SK-N-SH (cell line): ENCODE data around the gene RIC8B. TPM values are rescaled to one million over a fixed set of nuclear protein-coding genes. Genes with fewer than 3 reads are reported as not detected.

Experiments used
- CTCF ChIA-PET: fragments of 300-600, 350-600 bp; formaldehyde crosslinking; extraction: SDS; loops from one replicate; lab custom pipeline; 2021; lab: Yijun Ruan, JAX
- POLR2A ChIA-PET: fragments of 350-600 bp; sonication (Branson Sonifier 250); formaldehyde crosslinking; extraction: SDS; loops from one replicate; lab custom pipeline; 2020; ENCODE audit warnings: antibody characterized with exemption, inconsistent platforms; lab: Yijun Ruan, JAX
- DNase-seq: peaks from one replicate; pipeline ENCODE4 v3.0.0; 2012
- H2AFZ ChIP-seq: fragments of 200-600 bp; sonication (generic); 2 replicates; pipeline ENCODE4 v1.8.1; 2016; ENCODE audit warnings: antibody characterized with exemption, mild to moderate bottlenecking, low read depth
- H3F3A ChIP-seq: fragments of 200-600 bp; sonication (generic); replicated peaks from 2 replicates; pipeline ENCODE3; 2016; ENCODE audit warnings: antibody characterized with exemption, mild to moderate bottlenecking; ENCODE audit not compliant: insufficient read depth
- H3K27ac ChIP-seq, 2 experiments: fragments of 200-500 bp in 1 of 2; fragments of 200-600 bp in 1 of 2; sonication (Bioruptor generic) in 1 of 2; sonication (generic), shearing (Covaris generic) in 1 of 2; 2 replicates each; pipeline versions ENCODE4 v1.5.1 to v1.6.1; 2014 to 2016; ENCODE audit warnings: low read depth in 2 of 2, inconsistent platforms in 1 of 2, low read length in 1 of 2, mild to moderate bottlenecking in 1 of 2, mixed read lengths in 1 of 2
- H3K27me3 ChIP-seq: fragments of 200-600 bp; sonication (generic), shearing (Covaris generic); 2 replicates; pipeline ENCODE4 v1.6.1; 2016; ENCODE audit warnings: mixed run types; ENCODE audit not compliant: insufficient read depth
- H3K36me3 ChIP-seq, 2 experiments: fragments of 200-500 bp in 1 of 2; fragments of 200-600 bp in 1 of 2; sonication (Bioruptor generic) in 1 of 2; sonication (generic) in 1 of 2; replicated peaks in 1 of 2; 2 replicates each; pipeline versions ENCODE3 to v1.5.1; 2014 to 2016; ENCODE audit warnings: low read length in 1 of 2, mild to moderate bottlenecking in 1 of 2; ENCODE audit not compliant: insufficient read depth in 2 of 2, control insufficient read depth in 1 of 2
- H3K4me1 ChIP-seq, 2 experiments: fragments of 200-500 bp in 1 of 2; fragments of 200-600 bp in 1 of 2; sonication (Bioruptor generic) in 1 of 2; sonication (generic), shearing (Covaris generic) in 1 of 2; 2 replicates each; pipeline versions ENCODE4 v1.5.1 to v1.6.1; 2014 to 2016; ENCODE audit warnings: low read depth in 1 of 2, low read length in 1 of 2, mixed run types in 1 of 2; ENCODE audit not compliant: insufficient read depth in 2 of 2, control insufficient read depth in 1 of 2
- H3K4me2 ChIP-seq: fragments of 200-600 bp; sonication (generic), shearing (Covaris generic); 2 replicates; pipeline ENCODE4 v1.6.1; 2017; ENCODE audit warnings: mixed run types
- H3K4me3 ChIP-seq, 2 experiments: fragments of 200-500 bp in 1 of 2; fragments of 200-600 bp in 1 of 2; sonication (Bioruptor generic) in 1 of 2; sonication (generic), shearing (Covaris generic) in 1 of 2; 2 replicates each; pipeline versions ENCODE4 v1.5.1 to v1.8.1; 2014 to 2016; ENCODE audit warnings: low read depth in 2 of 2, inconsistent platforms in 1 of 2, low read length in 1 of 2, mild to moderate bottlenecking in 1 of 2, mixed read lengths in 1 of 2, moderate library complexity in 1 of 2
- H3K79me2 ChIP-seq: fragments of 200-600 bp; sonication (generic); 2 replicates; pipeline ENCODE4 v1.8.1; 2017; ENCODE audit warnings: mild to moderate bottlenecking; ENCODE audit not compliant: insufficient read depth
- H3K9ac ChIP-seq: fragments of 200-600 bp; sonication (generic); 2 replicates; pipeline ENCODE4 v1.6.1; 2017; ENCODE audit warnings: mixed run types
- H3K9me2 ChIP-seq: fragments of 200-600 bp; sonication (generic); 2 replicates; pipeline ENCODE4 v1.6.1; 2017; ENCODE audit warnings: mixed run types
- H3K9me3 ChIP-seq: fragments of 200-600 bp; sonication (generic); 2 replicates; pipeline ENCODE4 v1.6.1; 2017; ENCODE audit warnings: mixed run types, mild to moderate bottlenecking, moderate library complexity
- H4K20me1 ChIP-seq: fragments of 200-600 bp; sonication (generic); 2 replicates; pipeline ENCODE4 v1.6.1; 2017; ENCODE audit warnings: mild to moderate bottlenecking, mixed run types; ENCODE audit not compliant: insufficient read depth
- CHD2 ChIP-seq: fragments of 150-350 bp; IDR thresholded peaks from 2 replicates; pipeline ENCODE4 v1.6.1; 2018; ENCODE audit warnings: low read length; ENCODE audit not compliant: partially characterized antibody
- ELF1 ChIP-seq: IDR thresholded peaks from 2 replicates; pipeline ENCODE4 v1.4.0; 2012
- EP300 ChIP-seq, 2 experiments: IDR thresholded peaks; 2 replicates each; pipeline versions ENCODE4 v1.4.0 to v1.6.1; 2012; ENCODE audit warnings: borderline replicate concordance in 1 of 2, low read depth in 1 of 2, low read length in 1 of 2
- EZH2phosphoT487 ChIP-seq: fragments of 200-600 bp; sonication (generic); IDR thresholded peaks from 2 replicates; pipeline ENCODE4 v1.6.1; 2017; ENCODE audit warnings: low read depth, mixed run types, mild to moderate bottlenecking, antibody characterized with exemption, moderate library complexity, borderline replicate concordance
- FOXM1 ChIP-seq: IDR thresholded peaks from 2 replicates; pipeline ENCODE4 v1.4.0; 2012; ENCODE audit warnings: low read depth, mild to moderate bottlenecking
- GATA2 ChIP-seq: sonication (generic); formaldehyde crosslinking; IDR thresholded peaks from 2 replicates; pipeline ENCODE4 v1.5.0; 2020; ENCODE audit warnings: mild to moderate bottlenecking, missing genetic modification reagents
- JUND ChIP-seq: IDR thresholded peaks from 2 replicates; pipeline ENCODE4 v1.4.0; 2012
- MEF2A ChIP-seq: IDR thresholded peaks from 2 replicates; pipeline ENCODE4 v1.4.0; 2012; ENCODE audit warnings: low read depth, borderline replicate concordance
- NFIC ChIP-seq: IDR thresholded peaks from 2 replicates; pipeline ENCODE4 v1.4.0; 2012; ENCODE audit warnings: borderline replicate concordance
- NRF1 ChIP-seq: IDR thresholded peaks from 2 replicates; pipeline ENCODE4 v1.6.1; 2012; ENCODE audit warnings: low read depth, mild to moderate bottlenecking, low read length
- POLR2AphosphoS5 ChIP-seq: IDR thresholded peaks from 2 replicates; pipeline ENCODE4 v1.6.1; 2012; ENCODE audit warnings: low read depth, low read length
- RAD21 ChIP-seq: IDR thresholded peaks from 2 replicates; pipeline ENCODE4 v1.6.1; 2012; ENCODE audit warnings: mild to moderate bottlenecking, low read length
- RFX5 ChIP-seq: IDR thresholded peaks from 2 replicates; pipeline ENCODE4 v1.6.1; 2012; ENCODE audit warnings: mild to moderate bottlenecking, improper control_type of control experiment, low read length
- RXRA ChIP-seq: IDR thresholded peaks from 2 replicates; pipeline ENCODE4 v1.4.0; 2012; ENCODE audit warnings: low read depth, mild to moderate bottlenecking, borderline replicate concordance
- SIN3A ChIP-seq: IDR thresholded peaks from 2 replicates; pipeline ENCODE4 v1.6.1; 2012; ENCODE audit warnings: low read depth, mild to moderate bottlenecking, low read length, moderate library complexity, borderline replicate concordance
- TCF12 ChIP-seq: IDR thresholded peaks from 2 replicates; pipeline ENCODE4 v1.4.0; 2012
- TEAD4 ChIP-seq: IDR thresholded peaks from 2 replicates; pipeline ENCODE4 v1.4.0; 2012; ENCODE audit warnings: mild to moderate bottlenecking, borderline replicate concordance; ENCODE audit not compliant: insufficient read depth
- WGBS: methylation state at CpG from one replicate; pipeline ENCODE4 v1.1.6; 2017; ENCODE audit warnings: low lambda C conversion rate; 5-methylcytosine and 5-hydroxymethylcytosine counted together
- polyA plus RNA-seq, 3 experiments: library from polyadenylated mRNA; depleted of rRNA; stranded (reverse); fragments of >200 nt; gene quantifications; 2 replicates each; pipeline ENCODE4 v1.2.3, GENCODE V29; 2012
- TF ChIP-seq, protein P1 (sequence below): IDR thresholded peaks from 2 replicates; pipeline ENCODE4 v1.4.0; 2012; ENCODE audit warnings: low read depth, borderline replicate concordance
- TF ChIP-seq, protein P2 (sequence below): IDR thresholded peaks from 2 replicates; pipeline ENCODE4 v1.4.0; 2012; ENCODE audit warnings: low read depth, borderline replicate concordance
- TF ChIP-seq, protein P3 (sequence below): IDR thresholded peaks from 2 replicates; pipeline ENCODE4 v1.4.0; 2012; ENCODE audit warnings: low read depth

The RIC8B gene
- polyA plus RNA-seq, 1 of the 3 experiments (the other 2 are of a cell fraction): 6.2 TPM

DNA sequence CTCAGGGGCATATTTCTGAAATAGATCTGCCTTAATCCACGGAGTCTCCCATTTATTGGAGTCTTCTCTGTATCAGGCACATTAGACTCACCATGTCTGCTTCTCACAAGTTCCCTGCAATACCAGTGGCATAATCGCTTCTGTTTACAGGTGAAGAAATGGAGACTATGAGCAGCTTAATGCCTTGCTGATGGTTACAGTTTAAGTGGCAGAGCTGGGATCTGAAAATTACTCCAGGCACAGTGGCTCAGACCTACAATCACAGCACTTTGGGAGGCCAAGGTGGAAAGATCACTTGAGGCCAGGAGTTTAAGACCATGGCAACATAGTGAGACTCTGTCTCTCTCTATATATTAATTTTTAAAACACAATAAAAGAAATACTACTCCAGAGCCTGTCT, 7.3 kb upstream of the RIC8B start:
- POLR2A ChIA-PET: no interaction called here

DNA sequence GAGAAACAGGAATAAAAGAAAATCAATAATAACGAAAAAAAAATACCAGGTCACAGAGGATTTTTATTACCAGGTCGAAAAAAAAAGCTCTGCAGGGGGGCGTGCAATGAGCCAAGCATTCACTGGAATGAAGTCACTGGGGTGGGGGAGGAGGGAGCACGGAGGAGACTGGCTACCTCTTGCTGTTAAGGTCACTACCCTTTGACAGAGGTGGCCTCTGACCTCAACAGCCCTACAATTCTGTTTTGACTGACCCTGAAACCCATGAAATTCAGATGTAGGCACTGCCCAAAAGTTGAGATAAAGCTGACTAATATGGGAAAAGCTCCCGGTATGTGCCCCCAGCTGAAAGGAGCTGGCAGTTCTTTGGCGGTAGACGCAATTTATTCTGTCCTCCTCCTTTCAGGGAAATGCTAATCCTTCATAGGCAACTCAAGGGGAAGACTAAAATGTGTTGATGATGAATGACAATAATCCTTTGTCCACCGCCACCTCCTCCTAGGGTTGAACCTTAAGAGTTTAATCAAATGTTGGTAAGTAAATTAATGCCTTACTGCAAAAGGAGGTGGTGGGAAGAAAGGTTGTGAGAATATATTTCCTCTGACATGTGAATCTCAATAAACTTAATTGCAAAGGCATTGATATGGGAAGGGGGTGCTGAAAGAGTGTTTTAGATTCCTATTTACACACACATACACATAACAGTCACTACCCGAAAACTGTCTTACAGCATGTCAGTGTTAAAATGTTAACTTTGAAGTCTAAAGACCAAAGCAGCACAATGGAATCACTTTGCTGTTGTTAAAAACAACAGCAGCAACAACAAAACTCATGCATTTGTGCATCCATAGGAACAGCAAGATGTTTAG, 6.3 kb upstream of the RIC8B start:
- POLR2A ChIA-PET: no interaction called here
- Histone ChIP-seq H3F3A (peaks cover 6% of the 10 kb centered on the region), H3K9ac (no peak overlapping the region)
- TF ChIP-seq, protein P1, sequence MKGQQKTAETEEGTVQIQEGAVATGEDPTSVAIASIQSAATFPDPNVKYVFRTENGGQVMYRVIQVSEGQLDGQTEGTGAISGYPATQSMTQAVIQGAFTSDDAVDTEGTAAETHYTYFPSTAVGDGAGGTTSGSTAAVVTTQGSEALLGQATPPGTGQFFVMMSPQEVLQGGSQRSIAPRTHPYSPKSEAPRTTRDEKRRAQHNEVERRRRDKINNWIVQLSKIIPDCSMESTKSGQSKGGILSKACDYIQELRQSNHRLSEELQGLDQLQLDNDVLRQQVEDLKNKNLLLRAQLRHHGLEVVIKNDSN: no peak
- TF ChIP-seq ELF1: no peak
- TF ChIP-seq GATA2 (CRISPR knock-in tag): no peak
- TF ChIP-seq POLR2AphosphoS5: no peak
- TF ChIP-seq TCF12: no peak
- no peak for TF ChIP-seq RAD21
- no peak for TF ChIP-seq JUND
- no peak for TF ChIP-seq NRF1
- no peak for TF ChIP-seq SIN3A
- no peak for TF ChIP-seq EZH2phosphoT487
- no peak for TF ChIP-seq FOXM1
- no peak for TF ChIP-seq RFX5
- TF ChIP-seq, protein P2, sequence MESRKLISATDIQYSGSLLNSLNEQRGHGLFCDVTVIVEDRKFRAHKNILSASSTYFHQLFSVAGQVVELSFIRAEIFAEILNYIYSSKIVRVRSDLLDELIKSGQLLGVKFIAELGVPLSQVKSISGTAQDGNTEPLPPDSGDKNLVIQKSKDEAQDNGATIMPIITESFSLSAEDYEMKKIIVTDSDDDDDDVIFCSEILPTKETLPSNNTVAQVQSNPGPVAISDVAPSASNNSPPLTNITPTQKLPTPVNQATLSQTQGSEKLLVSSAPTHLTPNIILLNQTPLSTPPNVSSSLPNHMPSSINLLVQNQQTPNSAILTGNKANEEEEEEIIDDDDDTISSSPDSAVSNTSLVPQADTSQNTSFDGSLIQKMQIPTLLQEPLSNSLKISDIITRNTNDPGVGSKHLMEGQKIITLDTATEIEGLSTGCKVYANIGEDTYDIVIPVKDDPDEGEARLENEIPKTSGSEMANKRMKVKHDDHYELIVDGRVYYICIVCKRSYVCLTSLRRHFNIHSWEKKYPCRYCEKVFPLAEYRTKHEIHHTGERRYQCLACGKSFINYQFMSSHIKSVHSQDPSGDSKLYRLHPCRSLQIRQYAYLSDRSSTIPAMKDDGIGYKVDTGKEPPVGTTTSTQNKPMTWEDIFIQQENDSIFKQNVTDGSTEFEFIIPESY: no peak
- TF ChIP-seq RXRA: no peak
- no peak for TF ChIP-seq NFIC
- no peak for TF ChIP-seq CHD2
- TF ChIP-seq, protein P3, sequence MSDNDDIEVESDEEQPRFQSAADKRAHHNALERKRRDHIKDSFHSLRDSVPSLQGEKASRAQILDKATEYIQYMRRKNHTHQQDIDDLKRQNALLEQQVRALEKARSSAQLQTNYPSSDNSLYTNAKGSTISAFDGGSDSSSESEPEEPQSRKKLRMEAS: no peak
- no peak for TF ChIP-seq TEAD4
- TF ChIP-seq EP300 (IDR thresholded peaks at IDR 0.05; ENCODE audit: borderline replicate concordance in 1 of 2, low read depth in 1 of 2, low read length in 1 of 2): no peak
- no peak for TF ChIP-seq MEF2A
- TF ChIP-seq, all 33 proteins: peak for 0
- no peak overlapping the region for H3K4me2 ChIP-seq
- no peaks in the 10 kb centered on the region for H3K79me2 ChIP-seq
- no peak for DNase-seq
- H3K4me1 ChIP-seq: peaks cover 0 to 3% of the 10 kb centered on the region in 2 experiments; a peak in 2 of 4 replicates
- no peaks in the 10 kb centered on the region for H3K9me2 ChIP-seq
- no peaks in the 10 kb centered on the region for H4K20me1 ChIP-seq
- no peaks in the 10 kb centered on the region for H3K9me3 ChIP-seq
- H3K36me3 ChIP-seq: peaks cover 0 to 3% of the 10 kb centered on the region in 2 experiments
- H3K4me3 ChIP-seq: no peak overlapping the region
- peak overlapping the region; percentile 40; the same call in 1 of the 2 replicates for H2AFZ ChIP-seq
- no peaks in the 10 kb centered on the region for H3K27me3 ChIP-seq
- WGBS: 60% methylated on average over 9 of the region's 9 CpGs
- CTCF ChIA-PET: interaction anchor here (0.6 to 1.2 kb wide), 2 partner anchors 151 to 377 kb away, joined by 3 read pairs; no protein-coding TSS in a partner anchor
- no peak overlapping the region for H3K27ac ChIP-seq

More for the DNA sequence above, 7.3 kb upstream of the RIC8B start:
- CTCF ChIA-PET: interaction anchor here (1.0 to 1.2 kb wide), 2 partner anchors 37 to 152 kb away, joined by 3 to 4 read pairs; no protein-coding TSS in a partner anchor
- Histone ChIP-seq H3K79me2 (no peaks in the 10 kb centered on the region), H3K4me3 (no peak overlapping the region), H3K27ac (no peak overlapping the region), H3K27me3 (no peaks in the 10 kb centered on the region), H3K4me1 (peaks cover 0 to 3% of the 10 kb centered on the region in 2 experiments; a peak in 2 of 4 replicates), H3K9me2 (no peaks in the 10 kb centered on the region), H3K36me3 (no peaks in the 10 kb centered on the region), H4K20me1 (no peaks in the 10 kb centered on the region), H3K4me2 (no peak overlapping the region), H3K9ac (no peak overlapping the region), H3F3A (peaks cover 6% of the 10 kb centered on the region), H3K9me3 (no peaks in the 10 kb centered on the region), H2AFZ (no peak overlapping the region)
- no peak for DNase-seq
- 93% methylated on average over 2 of the region's 2 CpGs for WGBS
- no peak for TF ChIP-seq EP300 (IDR thresholded peaks at IDR 0.05; ENCODE audit: borderline replicate concordance in 1 of 2, low read depth in 1 of 2, low read length in 1 of 2)
- TF ChIP-seq TEAD4: no peak
- TF ChIP-seq, protein P1: no peak
